ENCODE results near the gene LGR5.

DNA sequence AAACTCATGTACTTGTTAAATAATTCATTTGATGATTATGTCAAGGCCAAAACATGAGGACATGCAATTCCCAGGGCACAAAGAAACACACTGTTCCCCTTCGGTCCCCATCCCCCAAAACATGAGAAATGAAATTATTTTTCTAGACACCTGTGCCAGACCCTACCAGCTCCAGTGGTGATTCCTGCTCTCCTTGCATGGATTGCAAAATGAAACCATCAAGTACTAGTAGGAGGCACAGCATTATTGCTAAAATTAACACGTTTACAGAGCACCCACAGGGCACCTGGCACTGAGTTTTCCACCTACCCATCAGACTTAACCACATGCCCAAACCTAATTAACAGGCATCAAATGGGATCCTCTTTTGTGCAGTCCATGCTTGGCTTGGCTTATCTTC, 147.4 kb downstream of the LGR5 start:
- TF ChIP-seq CTCF (IDR thresholded peaks at IDR 0.05; ENCODE audit: insufficient read depth, low read length) = no peak
- no peak for TF ChIP-seq POLR2AphosphoS5 (IDR thresholded peaks at IDR 0.05; ENCODE audit: low read depth)
- no peak for TF ChIP-seq REST (IDR thresholded peaks at IDR 0.05; ENCODE audit: insufficient replicate concordance, low read depth)
